ENCODE data around the gene LACTB.
"Not testable (repeated sequence)": the region's sequence is repeated elsewhere in the genome, so short reads cannot be mapped to it uniquely, and the experiment has no call there.

DNA sequence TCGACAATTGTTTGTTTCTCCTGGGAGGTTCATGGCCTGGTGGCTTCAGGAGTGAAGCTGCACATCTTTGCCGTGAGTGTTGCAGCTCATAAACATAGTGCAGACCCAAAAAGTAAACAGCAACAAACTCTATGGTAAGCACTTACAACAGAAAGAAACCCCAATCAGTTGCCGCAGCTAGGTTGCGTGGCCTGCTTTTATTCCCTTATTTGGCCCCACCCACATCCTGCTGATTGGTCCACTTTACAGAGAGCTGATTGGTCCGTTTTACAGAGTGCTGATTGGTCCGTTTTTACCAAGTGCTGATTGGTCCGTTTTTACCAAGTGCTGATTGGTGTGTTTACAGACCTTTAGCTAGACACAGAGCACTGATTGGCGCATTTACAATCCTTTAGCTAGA lies 16.3 kb upstream of the LACTB start:
- not testable (repeated sequence) for TF ChIP-seq HDGF (IDR thresholded peaks at IDR 0.05; ENCODE audit: borderline replicate concordance); SP1 (IDR thresholded peaks at IDR 0.05); TARDBP (IDR thresholded peaks at IDR 0.05); FOXK2 (IDR thresholded peaks at IDR 0.05); SUZ12 (IDR thresholded peaks at IDR 0.05); LEF1 (IDR thresholded peaks at IDR 0.05; ENCODE audit: borderline replicate concordance); BHLHE40 (IDR thresholded peaks at IDR 0.05; ENCODE audit: borderline replicate concordance); NFRKB (IDR thresholded peaks at IDR 0.05)
- TF ChIP-seq, protein P1, sequence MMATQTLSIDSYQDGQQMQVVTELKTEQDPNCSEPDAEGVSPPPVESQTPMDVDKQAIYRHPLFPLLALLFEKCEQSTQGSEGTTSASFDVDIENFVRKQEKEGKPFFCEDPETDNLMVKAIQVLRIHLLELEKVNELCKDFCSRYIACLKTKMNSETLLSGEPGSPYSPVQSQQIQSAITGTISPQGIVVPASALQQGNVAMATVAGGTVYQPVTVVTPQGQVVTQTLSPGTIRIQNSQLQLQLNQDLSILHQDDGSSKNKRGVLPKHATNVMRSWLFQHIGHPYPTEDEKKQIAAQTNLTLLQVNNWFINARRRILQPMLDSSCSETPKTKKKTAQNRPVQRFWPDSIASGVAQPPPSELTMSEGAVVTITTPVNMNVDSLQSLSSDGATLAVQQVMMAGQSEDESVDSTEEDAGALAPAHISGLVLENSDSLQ (IDR thresholded peaks at IDR 0.05) = not testable (repeated sequence)
